Endodermal cell (in vitro differentiated cells): ENCODE measurements around the gene SYAP1. TPM values are rescaled to one million over a fixed set of nuclear protein-coding genes. Genes with fewer than 3 reads are reported as not detected.

Experiments used
- DNase-seq: peaks from one replicate; pipeline ENCODE4 v3.0.0-alpha.2; 2017
- H3K27ac ChIP-seq: 2 replicates; pipeline ENCODE4 v1.5.1; 2013; ENCODE audit warnings: mild to moderate bottlenecking, low read depth, low read length, moderate library complexity
- H3K27me3 ChIP-seq: 2 replicates; pipeline ENCODE4 v1.6.1; 2013; ENCODE audit warnings: mild to moderate bottlenecking, low read length, moderate library complexity; ENCODE audit not compliant: insufficient read depth, control insufficient read depth, poor library complexity, severe bottlenecking
- H3K36me3 ChIP-seq: 2 replicates; pipeline ENCODE4 v1.7.0; 2013; ENCODE audit warnings: mild to moderate bottlenecking, low read length, moderate library complexity; ENCODE audit not compliant: control insufficient read depth, insufficient read depth
- H3K4me1 ChIP-seq: one replicate; pipeline ENCODE4 v1.7.0; 2013; ENCODE audit warnings: low read length; ENCODE audit not compliant: control insufficient read depth, insufficient read depth
- H3K4me3 ChIP-seq: 2 replicates; pipeline ENCODE4 v1.5.1; 2013; ENCODE audit warnings: mild to moderate bottlenecking, low read length, moderate library complexity
- H3K9ac ChIP-seq: 2 replicates; pipeline ENCODE4 v1.6.1; 2013; ENCODE audit warnings: mild to moderate bottlenecking, low read length, moderate library complexity; ENCODE audit not compliant: poor library complexity, severe bottlenecking; ENCODE audit errors: extremely low read depth
- H3K9me3 ChIP-seq: 2 replicates; pipeline ENCODE4 v1.6.1; 2013; ENCODE audit warnings: mild to moderate bottlenecking, low read length, moderate library complexity; ENCODE audit not compliant: control insufficient read depth
- H3K27ac Mint-ChIP-seq: 2 replicates; pipeline ENCODE4 v1.8.0; 2020; ENCODE audit warnings: mixed read lengths
- H3K27me3 Mint-ChIP-seq: 2 replicates; pipeline ENCODE4 v1.8.0; 2021; ENCODE audit warnings: mild to moderate bottlenecking, mixed read lengths; ENCODE audit not compliant: insufficient read depth
- H3K36me3 Mint-ChIP-seq: 2 replicates; pipeline ENCODE4 v1.8.0; 2020; ENCODE audit warnings: low read depth, mixed read lengths
- H3K4me1 Mint-ChIP-seq: 2 replicates; pipeline ENCODE4 v1.8.0; 2020; ENCODE audit warnings: mixed read lengths
- H3K4me3 Mint-ChIP-seq: 2 replicates; pipeline ENCODE4 v1.8.0; 2020; ENCODE audit warnings: mild to moderate bottlenecking, moderate library complexity, mixed read lengths
- H3K9me3 Mint-ChIP-seq: 2 replicates; pipeline ENCODE4 v1.8.0; 2020; ENCODE audit warnings: mild to moderate bottlenecking, mixed read lengths
- CTCF ChIP-seq: fragments of 200-600 bp; sonication (generic); conservative IDR thresholded peaks from 2 replicates; pipeline ENCODE4 v1.5.0; 2021; ENCODE audit warnings: antibody characterized with exemption, mild to moderate bottlenecking
- WGBS, 2 experiments: methylation state at CpG; one replicate each; pipeline versions ENCODE4 v1.1.5 to v1.1.7; 2013; ENCODE audit warnings: missing lambda C conversion rate in 2 of 2, mixed read lengths in 1 of 2; ENCODE audit not compliant: insufficient coverage in 1 of 2, insufficient read length in 1 of 2; 5-methylcytosine and 5-hydroxymethylcytosine counted together
- total RNA-seq, 2 donors: library from RNA; stranded (reverse); fragmentation: NEBNext Ultra II Directional in 1 of 2; extraction: Animal tissue kit (Norgen Biotek cat#: 25700) in 1 of 2; gene quantifications; 2 replicates in 1 of 2; 3 replicates in 1 of 2; pipeline ENCODE4 v1.2.1, GENCODE V29; 2021

SYAP1 gene
- total RNA-seq, 2 donors from 2014 or later, result 22.4 to 40.6 TPM

GRCh38 chrX:16739574-16739973 is 20.2 kb downstream of the SYAP1 start:
- Mint-ChIP-seq H3K27ac (peak overlapping the region; percentile 81), H3K4me3 (peak overlapping the region; percentile 10), H3K36me3 (peaks cover 71% of the 10 kb centered on the region), H3K9me3 (no peaks in the 10 kb centered on the region), H3K4me1 (peaks cover 16% of the 10 kb centered on the region), H3K27me3 (no peaks in the 10 kb centered on the region)
- no peak for DNase-seq
- Histone ChIP-seq H3K4me1 (no peaks in the 10 kb centered on the region), H3K9ac (no peak overlapping the region), H3K36me3 (peaks cover 37% of the 10 kb centered on the region), H3K9me3 (no peaks in the 10 kb centered on the region), H3K27ac (no peak overlapping the region), H3K27me3 (no peaks in the 10 kb centered on the region), H3K4me3 (no peak overlapping the region)
- 77 to 80% methylated on average over 1 to 6 of the region's 6 CpGs for WGBS, 2 experiments
- no peak for TF ChIP-seq CTCF

- H3K27me3 Mint-ChIP-seq, result no peaks in the 10 kb centered on the region
- Histone ChIP-seq H3K4me3 (no peak overlapping the region), H3K9ac (no peak overlapping the region), H3K9me3 (no peaks in the 10 kb centered on the region), H3K36me3 (peaks cover 29% of the 10 kb centered on the region), H3K4me1 (no peaks in the 10 kb centered on the region), H3K27ac (no peak overlapping the region), H3K27me3 (no peaks in the 10 kb centered on the region)
- no peak overlapping the region for H3K4me3 Mint-ChIP-seq
- peaks cover 13% of the 10 kb centered on the region for H3K4me1 Mint-ChIP-seq
- no peaks in the 10 kb centered on the region for H3K9me3 Mint-ChIP-seq
- H3K36me3 Mint-ChIP-seq, result peaks cover 61% of the 10 kb centered on the region
- DNase-seq, result no peak
- TF ChIP-seq CTCF, result peak; percentile 44
- 94 to 100% methylated on average over 4 to 12 of the region's 12 CpGs for WGBS, 2 experiments
- H3K27ac Mint-ChIP-seq, result peak overlapping the region; percentile 59
These were observed 24.4 kb downstream of the SYAP1 start for GRCh38 chrX:16743604-16744325.

- Histone ChIP-seq H3K4me1 (no peaks in the 10 kb centered on the region), H3K27ac (no peak overlapping the region), H3K27me3 (no peaks in the 10 kb centered on the region), H3K36me3 (peaks cover 30% of the 10 kb centered on the region), H3K9ac (no peak overlapping the region), H3K4me3 (no peak overlapping the region), H3K9me3 (no peaks in the 10 kb centered on the region)
- Mint-ChIP-seq H3K4me1 (peaks cover 2% of the 10 kb centered on the region), H3K36me3 (peaks cover 67% of the 10 kb centered on the region), H3K27ac (peak overlapping the region; percentile 77), H3K9me3 (no peaks in the 10 kb centered on the region), H3K27me3 (no peaks in the 10 kb centered on the region), H3K4me3 (no peak overlapping the region)
- no peak for TF ChIP-seq CTCF
- WGBS, 2 experiments, result 83 to 100% methylated on average over 1 to 5 of the region's 5 CpGs
- no peak for DNase-seq
These were observed 25.7 kb downstream of the SYAP1 start for GRCh38 chrX:16745102-16745501.
